Neural cell (in vitro differentiated cells): ENCODE measurements around the gene RUNX1. TPM values are rescaled to one million over a fixed set of nuclear protein-coding genes. Genes with fewer than 3 reads are reported as not detected.

Experiments used
- H2AFZ ChIP-seq: fragments of 200-600, 300-800 bp; sonication (generic), shearing (Covaris generic); 2 replicates; pipeline ENCODE4 v1.6.0; 2014; ENCODE audit warnings: low read depth, mild to moderate bottlenecking, antibody characterized with exemption, low read length, moderate library complexity
- H3F3A ChIP-seq: fragments of 200-600 bp; shearing (Covaris generic); 2 replicates; pipeline ENCODE4 v1.6.1; 2016; ENCODE audit warnings: mild to moderate bottlenecking, moderate library complexity, mixed read lengths, antibody characterized with exemption, low read length; ENCODE audit not compliant: insufficient read depth, poor library complexity, severe bottlenecking
- H3K27ac ChIP-seq: fragments of 200-600, 300-800 bp; sonication (generic), shearing (Covaris generic); 2 replicates; pipeline ENCODE4 v1.5.1; 2014; ENCODE audit warnings: mild to moderate bottlenecking, low read length, moderate library complexity
- H3K27me3 ChIP-seq: fragments of 300-800, 200-600 bp; sonication (generic), shearing (Covaris generic); 2 replicates; pipeline ENCODE4 v1.6.0; 2014; ENCODE audit warnings: mild to moderate bottlenecking, low read depth, low read length, moderate library complexity; ENCODE audit not compliant: insufficient read depth
- H3K36me3 ChIP-seq: fragments of 300-800, 200-600 bp; sonication (generic), shearing (Covaris generic); 2 replicates; pipeline ENCODE4 v1.5.1; 2014; ENCODE audit warnings: mild to moderate bottlenecking, antibody characterized with exemption, low read length, moderate library complexity; ENCODE audit not compliant: insufficient read depth
- H3K4me2 ChIP-seq: fragments of 300-800, 200-600 bp; sonication (generic), shearing (Covaris generic); 2 replicates; pipeline ENCODE4 v1.6.0; 2014; ENCODE audit warnings: mild to moderate bottlenecking, low read length
- H3K4me3 ChIP-seq: fragments of 300-800, 200-600 bp; sonication (generic), shearing (Covaris generic); 2 replicates; pipeline ENCODE4 v1.5.1; 2014; ENCODE audit warnings: mild to moderate bottlenecking, low read length, moderate library complexity
- H3K79me2 ChIP-seq: fragments of 200-600 bp; shearing (Covaris generic); replicated peaks from 2 replicates; pipeline ENCODE4 v1.6.0; 2014; ENCODE audit warnings: mild to moderate bottlenecking, low read length, moderate library complexity; ENCODE audit not compliant: insufficient read depth
- H3K9ac ChIP-seq: fragments of 300-800, 200-600 bp; sonication (generic), shearing (Covaris generic); 2 replicates; pipeline ENCODE4 v1.6.1; 2016; ENCODE audit warnings: mild to moderate bottlenecking, low read length, mixed read lengths
- H3K9me2 ChIP-seq: fragments of 200-600 bp; shearing (Covaris generic); 2 replicates; pipeline ENCODE4 v1.6.1; 2016; ENCODE audit warnings: mild to moderate bottlenecking, low read length, mixed read lengths; ENCODE audit not compliant: insufficient read depth
- H3K9me3 ChIP-seq: fragments of 200-600, 300-800 bp; sonication (generic), shearing (Covaris generic); 2 replicates; pipeline ENCODE4 v1.6.1; 2016; ENCODE audit warnings: mild to moderate bottlenecking, mixed run types, low read length, moderate library complexity, mixed read lengths
- H4K20me1 ChIP-seq: fragments of 200-600 bp; shearing (Covaris generic); 2 replicates; pipeline ENCODE4 v1.6.1; 2016; ENCODE audit warnings: mild to moderate bottlenecking, mixed run types; ENCODE audit not compliant: insufficient read depth
- EP300 ChIP-seq: fragments of 450-650 bp; conservative IDR thresholded peaks from 2 replicates; pipeline ENCODE4 v1.6.1; 2014; ENCODE audit warnings: antibody characterized with exemption, mild to moderate bottlenecking, moderate library complexity; ENCODE audit not compliant: poor library complexity, severe bottlenecking
- EZH2 ChIP-seq: fragments of 200-600, 300-800 bp; shearing (Covaris generic), sonication (generic); IDR thresholded peaks from 2 replicates; pipeline ENCODE4 v1.6.1; 2014; ENCODE audit warnings: antibody characterized with exemption, low read length, borderline replicate concordance, mild to moderate bottlenecking; ENCODE audit not compliant: insufficient read depth, poor library complexity, severe bottlenecking
- MXI1 ChIP-seq: fragments of 450-650 bp; conservative IDR thresholded peaks from 2 replicates; pipeline ENCODE4 v1.6.1; 2014; ENCODE audit warnings: antibody characterized with exemption, mild to moderate bottlenecking; ENCODE audit not compliant: poor library complexity, severe bottlenecking
- POLR2AphosphoS5 ChIP-seq: IDR thresholded peaks from 2 replicates; pipeline ENCODE4 v1.6.1; 2012
- RAD21 ChIP-seq: fragments of 450-650 bp; conservative IDR thresholded peaks from 2 replicates; pipeline ENCODE4 v1.6.1; 2014; ENCODE audit warnings: antibody characterized with exemption, mild to moderate bottlenecking, moderate library complexity
- REST ChIP-seq: IDR thresholded peaks from 2 replicates; pipeline ENCODE4 v1.6.1; 2012; ENCODE audit warnings: borderline replicate concordance
- SMC3 ChIP-seq: fragments of 450-650 bp; conservative IDR thresholded peaks from 2 replicates; pipeline ENCODE4 v1.6.1; 2014; ENCODE audit warnings: antibody characterized with exemption, mild to moderate bottlenecking, moderate library complexity; ENCODE audit not compliant: poor library complexity
- TAF1 ChIP-seq: IDR thresholded peaks from 2 replicates; pipeline ENCODE4 v1.6.1; 2012; ENCODE audit warnings: low read depth
- polyA plus RNA-seq: library from polyadenylated mRNA; depleted of rRNA; stranded (reverse); fragments of >200 nt; gene quantifications from 2 replicates; pipeline ENCODE4 v1.2.3, GENCODE V29; 2014
- TF ChIP-seq, protein P1 (sequence below): fragments of 450-650 bp; IDR thresholded peaks from 2 replicates; pipeline ENCODE4 v1.5.1; 2014; ENCODE audit warnings: antibody characterized with exemption, mild to moderate bottlenecking, moderate library complexity; ENCODE audit not compliant: poor library complexity, severe bottlenecking

The RUNX1 gene
- polyA plus RNA-seq, 1 donor from 2014 or later, result not detected

DNA sequence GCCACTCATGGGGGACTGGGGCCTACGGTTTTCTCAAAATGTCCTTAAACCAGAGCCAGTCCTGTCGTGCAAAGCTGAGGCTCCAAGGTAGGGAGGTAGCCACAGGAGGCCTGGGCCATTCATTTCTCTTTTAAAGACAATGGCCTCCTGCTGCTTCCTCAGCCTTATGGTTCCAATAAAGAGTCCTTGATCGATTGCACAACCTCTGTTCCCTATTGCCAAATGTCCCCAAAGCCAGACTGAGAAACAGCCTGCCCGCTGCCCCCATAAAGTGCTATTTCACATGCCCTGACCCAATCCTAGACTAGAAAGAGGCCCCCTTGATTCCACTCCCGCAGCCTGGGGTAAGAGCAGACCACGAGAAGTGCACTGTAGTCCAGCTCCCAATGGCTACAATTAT lies 213.6 kb downstream of the RUNX1 start:
- H3F3A ChIP-seq, result no peaks in the 10 kb centered on the region
- no peak overlapping the region for H3K9ac ChIP-seq
- H3K9me2 ChIP-seq, result no peaks in the 10 kb centered on the region
- no peaks in the 10 kb centered on the region for H3K9me3 ChIP-seq
- H2AFZ ChIP-seq, result no peak overlapping the region
- H3K27me3 ChIP-seq, result no peaks in the 10 kb centered on the region
- H4K20me1 ChIP-seq, result no peaks in the 10 kb centered on the region
- no peaks in the 10 kb centered on the region for H3K36me3 ChIP-seq
- TF ChIP-seq EZH2 (no peak), RAD21 (no peak), SMC3 (no peak), TAF1 (no peak), MXI1 (no peak), REST (no peak), EP300 (no peak), POLR2AphosphoS5 (no peak)
- TF ChIP-seq, protein P1, sequence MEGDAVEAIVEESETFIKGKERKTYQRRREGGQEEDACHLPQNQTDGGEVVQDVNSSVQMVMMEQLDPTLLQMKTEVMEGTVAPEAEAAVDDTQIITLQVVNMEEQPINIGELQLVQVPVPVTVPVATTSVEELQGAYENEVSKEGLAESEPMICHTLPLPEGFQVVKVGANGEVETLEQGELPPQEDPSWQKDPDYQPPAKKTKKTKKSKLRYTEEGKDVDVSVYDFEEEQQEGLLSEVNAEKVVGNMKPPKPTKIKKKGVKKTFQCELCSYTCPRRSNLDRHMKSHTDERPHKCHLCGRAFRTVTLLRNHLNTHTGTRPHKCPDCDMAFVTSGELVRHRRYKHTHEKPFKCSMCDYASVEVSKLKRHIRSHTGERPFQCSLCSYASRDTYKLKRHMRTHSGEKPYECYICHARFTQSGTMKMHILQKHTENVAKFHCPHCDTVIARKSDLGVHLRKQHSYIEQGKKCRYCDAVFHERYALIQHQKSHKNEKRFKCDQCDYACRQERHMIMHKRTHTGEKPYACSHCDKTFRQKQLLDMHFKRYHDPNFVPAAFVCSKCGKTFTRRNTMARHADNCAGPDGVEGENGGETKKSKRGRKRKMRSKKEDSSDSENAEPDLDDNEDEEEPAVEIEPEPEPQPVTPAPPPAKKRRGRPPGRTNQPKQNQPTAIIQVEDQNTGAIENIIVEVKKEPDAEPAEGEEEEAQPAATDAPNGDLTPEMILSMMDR, result no peak
- H3K79me2 ChIP-seq, result no peaks in the 10 kb centered on the region
- H3K4me3 ChIP-seq, result no peak overlapping the region
- no peak overlapping the region for H3K4me2 ChIP-seq
- no peak overlapping the region for H3K27ac ChIP-seq

DNA sequence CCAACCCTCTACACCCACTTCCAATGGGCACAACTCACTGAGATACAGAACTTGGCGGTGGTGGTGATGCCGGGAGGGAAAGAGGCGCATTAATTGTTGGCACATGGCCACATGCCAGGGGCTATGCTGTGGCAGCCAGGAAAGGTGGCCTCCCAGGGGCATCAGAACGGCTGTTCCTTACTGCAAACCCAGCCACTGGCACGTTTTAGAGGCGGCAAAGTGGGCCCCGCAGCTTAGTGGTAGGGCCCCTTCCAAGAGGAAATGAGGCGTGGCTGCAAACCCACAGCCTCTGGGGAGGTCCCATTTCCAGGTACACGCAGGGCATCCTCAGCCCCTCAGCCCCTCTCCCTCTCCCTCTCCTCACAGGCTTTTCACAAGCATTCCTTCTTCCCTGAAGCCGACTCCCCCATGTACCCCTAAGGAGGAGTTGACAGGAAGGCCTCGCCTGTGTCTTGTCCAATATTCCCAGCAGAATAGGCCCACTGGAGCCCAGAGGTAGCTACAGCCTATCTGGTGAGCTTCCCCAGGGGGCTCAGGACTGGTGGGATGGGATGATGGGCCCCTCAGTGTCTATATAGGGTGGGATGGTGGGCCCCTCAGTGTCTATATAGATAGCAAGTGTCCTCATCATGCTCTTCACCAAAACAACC lies 214.1 kb downstream of the RUNX1 start:
- Histone ChIP-seq H3K9me3 (no peaks in the 10 kb centered on the region), H3K9ac (no peak overlapping the region), H2AFZ (no peak overlapping the region), H3K36me3 (no peaks in the 10 kb centered on the region), H3K4me2 (no peak overlapping the region), H3K79me2 (no peaks in the 10 kb centered on the region), H3K27ac (no peak overlapping the region), H3K4me3 (no peak overlapping the region), H3K9me2 (no peaks in the 10 kb centered on the region), H3K27me3 (no peaks in the 10 kb centered on the region), H4K20me1 (no peaks in the 10 kb centered on the region), H3F3A (no peaks in the 10 kb centered on the region)
- no peak for TF ChIP-seq POLR2AphosphoS5

DNA sequence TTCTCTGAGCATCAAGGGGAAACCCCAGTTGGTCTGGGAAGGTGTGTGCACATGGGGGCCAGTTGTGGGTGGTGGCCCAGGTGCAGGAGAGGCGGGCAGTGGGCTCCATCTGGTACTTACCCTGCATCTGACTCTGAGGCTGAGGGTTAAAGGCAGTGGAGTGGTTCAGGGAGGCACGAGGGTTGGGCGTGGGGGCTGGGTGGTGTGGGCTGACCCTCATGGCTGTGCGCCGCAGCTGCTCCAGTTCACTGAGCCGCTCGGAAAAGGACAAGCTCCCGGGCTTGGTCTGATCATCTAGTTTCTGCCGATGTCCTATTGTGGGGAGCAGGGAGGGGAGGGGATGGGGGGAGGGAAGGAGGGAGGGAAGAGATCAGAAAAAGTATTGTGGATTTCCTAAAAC lies 214.8 kb downstream of the RUNX1 start:
- Histone ChIP-seq H3K9ac (no peak overlapping the region), H3K4me2 (no peak overlapping the region), H4K20me1 (no peaks in the 10 kb centered on the region), H2AFZ (no peak overlapping the region), H3F3A (no peaks in the 10 kb centered on the region), H3K9me3 (no peaks in the 10 kb centered on the region), H3K27me3 (no peaks in the 10 kb centered on the region), H3K4me3 (no peak overlapping the region), H3K9me2 (no peaks in the 10 kb centered on the region), H3K79me2 (no peaks in the 10 kb centered on the region), H3K27ac (no peak overlapping the region), H3K36me3 (no peaks in the 10 kb centered on the region)
- TF ChIP-seq TAF1 (no peak), EZH2 (no peak), RAD21 (no peak), MXI1 (no peak), POLR2AphosphoS5 (no peak), EP300 (no peak), SMC3 (no peak), REST (no peak)
- TF ChIP-seq, protein P1, result no peak
